ENCODE results near the gene CDH15. TPM values are rescaled to one million over a fixed set of nuclear protein-coding genes. Genes with fewer than 3 reads are reported as not detected.

CDH15 gene
- total RNA-seq, 1 experiment from 2014 or later = not detected

DNA sequence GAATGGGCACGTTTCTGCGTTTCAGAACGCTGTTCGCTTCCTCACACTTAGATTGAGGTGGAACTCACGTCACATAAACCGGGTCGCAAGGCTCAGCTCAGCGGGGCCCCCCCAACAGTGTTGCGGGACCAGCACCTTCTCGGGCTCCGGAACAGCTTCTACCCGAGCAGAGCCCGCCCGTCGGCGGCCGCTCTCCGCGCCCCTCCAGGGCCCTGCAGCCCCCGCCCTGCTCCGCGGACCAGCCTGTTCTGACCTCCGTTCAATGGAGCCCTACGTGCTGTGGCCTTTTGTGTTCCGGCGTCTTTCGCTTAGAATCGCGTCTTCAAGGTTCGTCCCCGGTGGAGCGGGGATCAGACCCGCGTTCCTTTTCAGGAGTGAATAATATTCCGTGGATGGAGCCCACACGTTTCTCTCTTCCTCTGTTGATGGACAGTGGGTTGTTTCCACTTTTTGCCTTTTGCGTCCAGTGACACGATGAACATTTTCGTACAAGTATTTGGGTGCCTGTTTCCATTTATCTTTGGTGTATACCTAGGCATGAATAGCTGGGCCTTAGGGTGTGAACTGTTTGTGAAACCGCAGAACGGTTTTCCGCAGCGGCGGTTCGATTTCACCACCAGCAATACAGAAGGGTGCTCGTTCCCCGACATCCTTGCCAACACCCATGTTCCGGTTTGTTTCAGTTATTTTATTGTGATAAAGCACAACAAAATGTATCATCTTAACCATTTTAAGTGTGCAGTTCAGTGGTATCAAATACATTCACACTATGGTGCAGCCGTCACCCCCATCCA lies 31.1 kb downstream of the CDH15 start:
- BruUV-seq (replicated peaks) = no TSS peak
- Mint-ChIP-seq H3K9me3 (ENCODE audit: low read depth, unreplicated experiment) (no peaks in the 10 kb centered on the region), H3K36me3 (ENCODE audit: insufficient read depth, unreplicated experiment) (peaks cover 11% of the 10 kb centered on the region), H3K27me3 (ENCODE audit: unreplicated experiment) (peaks cover 49% of the 10 kb centered on the region), H3K4me1 (ENCODE audit: low read depth, unreplicated experiment) (peaks cover 10% of the 10 kb centered on the region), H3K27ac (ENCODE audit: unreplicated experiment) (peak overlapping the region; percentile 49), H3K4me3 (ENCODE audit: low read depth, unreplicated experiment) (peak overlapping the region; percentile 67)
- CTCF ChIA-PET = interaction anchor here (0.6 kb wide), 1 partner anchor 31 kb away, joined by 3 read pairs; the partner anchor contains the start of gene CDH15
- DNase-seq = no peak
- TF ChIP-seq, protein P1, sequence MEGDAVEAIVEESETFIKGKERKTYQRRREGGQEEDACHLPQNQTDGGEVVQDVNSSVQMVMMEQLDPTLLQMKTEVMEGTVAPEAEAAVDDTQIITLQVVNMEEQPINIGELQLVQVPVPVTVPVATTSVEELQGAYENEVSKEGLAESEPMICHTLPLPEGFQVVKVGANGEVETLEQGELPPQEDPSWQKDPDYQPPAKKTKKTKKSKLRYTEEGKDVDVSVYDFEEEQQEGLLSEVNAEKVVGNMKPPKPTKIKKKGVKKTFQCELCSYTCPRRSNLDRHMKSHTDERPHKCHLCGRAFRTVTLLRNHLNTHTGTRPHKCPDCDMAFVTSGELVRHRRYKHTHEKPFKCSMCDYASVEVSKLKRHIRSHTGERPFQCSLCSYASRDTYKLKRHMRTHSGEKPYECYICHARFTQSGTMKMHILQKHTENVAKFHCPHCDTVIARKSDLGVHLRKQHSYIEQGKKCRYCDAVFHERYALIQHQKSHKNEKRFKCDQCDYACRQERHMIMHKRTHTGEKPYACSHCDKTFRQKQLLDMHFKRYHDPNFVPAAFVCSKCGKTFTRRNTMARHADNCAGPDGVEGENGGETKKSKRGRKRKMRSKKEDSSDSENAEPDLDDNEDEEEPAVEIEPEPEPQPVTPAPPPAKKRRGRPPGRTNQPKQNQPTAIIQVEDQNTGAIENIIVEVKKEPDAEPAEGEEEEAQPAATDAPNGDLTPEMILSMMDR (IDR thresholded peaks at IDR 0.05; ENCODE audit: unreplicated experiment) = no peak
- intact Hi-C loops (cut with micrococcal nuclease; ENCODE audit: unreplicated experiment) = no loop called here

DNA sequence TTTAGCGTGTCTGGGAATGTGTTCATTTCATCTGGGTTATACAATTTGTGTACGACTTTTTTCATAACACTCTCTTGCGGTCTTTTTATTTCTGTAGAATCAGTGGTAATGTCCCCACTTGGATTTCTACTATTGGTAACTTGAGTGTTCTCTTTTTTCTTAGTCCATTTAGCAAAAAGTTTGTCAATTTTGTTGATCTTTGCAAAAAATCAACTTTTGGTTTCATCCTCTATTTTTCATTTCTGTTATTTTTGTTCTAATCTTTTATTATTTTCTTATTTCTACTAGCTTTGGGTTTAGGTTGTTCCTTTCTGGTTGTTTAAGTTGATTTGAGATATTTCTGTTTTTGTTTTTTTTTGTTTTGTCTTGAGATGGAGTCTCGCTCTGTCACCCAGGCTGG lies 36.4 kb downstream of the CDH15 start:
- no peak overlapping the region for H3K4me3 Mint-ChIP-seq (ENCODE audit: low read depth, unreplicated experiment)
- no peak overlapping the region for H3K27ac Mint-ChIP-seq (ENCODE audit: unreplicated experiment)
- CTCF ChIA-PET = interaction anchor here (0.6 kb wide), 1 partner anchor 1749 kb away, joined by 3 read pairs; no protein-coding TSS in a partner anchor
- no peak for DNase-seq
- peaks cover 2% of the 10 kb centered on the region for H3K36me3 Mint-ChIP-seq (ENCODE audit: insufficient read depth, unreplicated experiment)
- TF ChIP-seq, protein P1 (IDR thresholded peaks at IDR 0.05; ENCODE audit: unreplicated experiment) = no peak
- no TSS peak for BruUV-seq (replicated peaks)
- peaks cover 16% of the 10 kb centered on the region for H3K27me3 Mint-ChIP-seq (ENCODE audit: unreplicated experiment)
- peaks cover 6% of the 10 kb centered on the region for H3K4me1 Mint-ChIP-seq (ENCODE audit: low read depth, unreplicated experiment)
- H3K9me3 Mint-ChIP-seq (ENCODE audit: low read depth, unreplicated experiment) = no peaks in the 10 kb centered on the region
- intact Hi-C loops (cut with micrococcal nuclease; ENCODE audit: unreplicated experiment) = no loop called here

DNA sequence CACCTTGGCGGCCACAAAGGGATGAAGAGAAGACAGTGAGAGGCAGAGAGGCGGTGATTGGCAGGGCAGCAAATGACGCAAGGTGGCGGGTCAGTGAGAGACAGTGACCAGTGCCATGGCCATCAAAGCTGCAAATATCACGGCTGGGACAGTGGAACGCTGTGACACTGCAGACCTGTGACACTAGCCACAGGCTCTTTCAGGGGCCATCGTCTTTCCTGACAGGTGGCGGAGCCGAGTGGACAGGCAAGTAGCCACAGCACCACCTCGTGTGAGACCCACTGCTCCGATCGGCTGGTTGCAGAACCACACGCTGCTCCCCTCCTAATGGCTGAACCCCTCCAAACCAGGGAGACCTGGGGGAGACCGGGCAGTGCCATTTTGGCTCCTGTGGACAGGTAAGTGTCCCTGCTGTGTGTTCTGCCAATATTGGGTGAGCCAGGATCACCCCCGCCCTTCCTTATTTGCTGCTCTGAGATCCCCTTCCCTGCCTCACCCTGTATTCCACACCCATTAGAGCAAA lies 38.0 kb downstream of the CDH15 start:
- H3K27me3 Mint-ChIP-seq (ENCODE audit: unreplicated experiment) = no peaks in the 10 kb centered on the region
- no TSS peak for BruUV-seq (replicated peaks)

DNA sequence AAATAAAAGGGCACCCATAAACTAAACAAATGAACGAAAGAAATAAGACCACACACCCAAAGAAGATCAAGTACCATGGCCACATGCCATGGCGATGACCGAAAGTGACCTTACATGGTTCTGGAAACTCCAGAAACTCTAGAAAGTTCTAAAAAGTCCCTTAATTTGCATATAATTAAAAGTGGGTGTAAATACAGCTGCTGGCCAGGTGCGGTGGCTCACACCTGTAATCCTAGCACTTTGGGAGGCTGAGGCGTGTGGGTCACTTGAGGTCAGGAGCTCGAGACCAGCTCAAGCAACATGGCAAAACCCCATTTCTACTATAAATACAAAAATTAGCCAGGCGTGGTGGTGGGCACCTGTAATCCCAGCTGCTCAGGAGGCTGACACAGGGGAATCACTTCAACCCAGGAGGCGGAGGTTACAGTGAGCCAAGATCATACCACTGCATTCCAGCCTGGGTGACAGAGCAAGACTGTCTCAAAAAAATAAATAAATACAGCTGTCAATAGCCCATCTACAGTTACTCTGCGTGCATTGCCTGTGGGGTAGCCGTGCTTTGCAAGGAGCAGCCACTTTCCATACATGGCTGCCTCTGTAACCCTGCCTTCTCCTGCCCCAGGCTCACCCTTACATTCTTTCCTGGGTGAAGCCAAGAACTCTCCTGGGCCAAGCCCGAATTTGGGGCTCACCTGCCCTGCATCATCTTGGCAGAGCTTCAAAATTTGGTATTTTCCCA lies 38.8 kb downstream of the CDH15 start:
- intact Hi-C loops (cut with micrococcal nuclease; ENCODE audit: unreplicated experiment) = no loop called here
- Mint-ChIP-seq H3K27me3 (ENCODE audit: unreplicated experiment) (no peaks in the 10 kb centered on the region), H3K9me3 (ENCODE audit: low read depth, unreplicated experiment) (no peaks in the 10 kb centered on the region), H3K36me3 (ENCODE audit: insufficient read depth, unreplicated experiment) (no peaks in the 10 kb centered on the region), H3K27ac (ENCODE audit: unreplicated experiment) (no peak overlapping the region), H3K4me1 (ENCODE audit: low read depth, unreplicated experiment) (no peaks in the 10 kb centered on the region), H3K4me3 (ENCODE audit: low read depth, unreplicated experiment) (no peak overlapping the region)
- no peak for DNase-seq
- no TSS peak for BruUV-seq (replicated peaks)
- TF ChIP-seq, protein P1 (IDR thresholded peaks at IDR 0.05; ENCODE audit: unreplicated experiment) = no peak
- CTCF ChIA-PET = no interaction called here

More for the DNA sequence above, 38.0 kb downstream of the CDH15 start:
- Mint-ChIP-seq H3K4me3 (ENCODE audit: low read depth, unreplicated experiment) (no peak overlapping the region), H3K9me3 (ENCODE audit: low read depth, unreplicated experiment) (no peaks in the 10 kb centered on the region), H3K36me3 (ENCODE audit: insufficient read depth, unreplicated experiment) (no peaks in the 10 kb centered on the region), H3K4me1 (ENCODE audit: low read depth, unreplicated experiment) (no peaks in the 10 kb centered on the region), H3K27ac (ENCODE audit: unreplicated experiment) (no peak overlapping the region)
- TF ChIP-seq, protein P1 (IDR thresholded peaks at IDR 0.05; ENCODE audit: unreplicated experiment) = no peak
- no peak for DNase-seq
- CTCF ChIA-PET = no interaction called here
- intact Hi-C loops (cut with micrococcal nuclease; ENCODE audit: unreplicated experiment) = no loop called here
